HepG2 (cell line): Measurements from ENCODE around the gene MYLK. TPM values are rescaled to one million over a fixed set of nuclear protein-coding genes. Genes with fewer than 3 reads are reported as not detected.

Experiments
- ATAC-seq: fragments of 200-7000 bp; cut with Tn5 transposase; 3 replicates; pipeline ENCODE4 v1.9.1; 2020; ENCODE audit warnings: mild to moderate bottlenecking, moderate library complexity
- BruUV-seq: library from RNA; stranded (reverse); fragments of 400-500 nt; replicated peaks from 2 replicates; lab custom pipeline; 2021; lab: Mats Ljungman, UMichigan
- CTCF ChIA-PET: fragments of 300-600 bp; formaldehyde crosslinking; extraction: SDS; loops from one replicate; lab custom pipeline; 2021; ENCODE audit warnings: low total read pairs, inconsistent platforms, low intra/inter-chr PET ratio; lab: Yijun Ruan, JAX
- POLR2A ChIA-PET: fragments of 350-600 bp; sonication (Branson Sonifier 250); formaldehyde crosslinking; loops from one replicate; lab custom pipeline; 2020; ENCODE audit warnings: antibody characterized with exemption, inconsistent platforms; lab: Yijun Ruan, JAX
- DNase-seq: peaks from one replicate; pipeline ENCODE4 v3.0.0-alpha.2; 2015; ENCODE audit warnings: low spot score
- FAIRE-seq: peaks from 3 replicates; lab custom pipeline; 2011; peaks lifted over from hg19 to GRCh38; lab: Jason Lieb, UNC
- H2AFZ ChIP-seq: one replicate; pipeline ENCODE4 v1.6.1; 2011; ENCODE audit warnings: low read length, inconsistent platforms
- H3K27ac ChIP-seq: fragments of 300-600 bp; 3 replicates; pipeline ENCODE4 v1.8.0; 2011; ENCODE audit warnings: mixed run types, mild to moderate bottlenecking, mixed read lengths, low read length, inconsistent platforms; ENCODE audit not compliant: insufficient read depth; ENCODE audit errors: extremely low read length
- H3K27me3 ChIP-seq, 2 experiments: fragments of 200-600 bp in 1 of 2; 2 replicates in 1 of 2; 3 replicates in 1 of 2; pipeline versions ENCODE4 v1.6.0 to v1.8.0; 2011; ENCODE audit warnings: low read length in 2 of 2, mild to moderate bottlenecking in 2 of 2, moderate library complexity in 2 of 2, inconsistent platforms in 1 of 2; ENCODE audit not compliant: insufficient read depth in 2 of 2, control insufficient read depth in 1 of 2
- H3K36me3 ChIP-seq, 2 experiments: fragments of 200-600 bp in 1 of 2; replicated peaks in 1 of 2; 2 replicates in 1 of 2; 3 replicates in 1 of 2; pipeline versions ENCODE4 v1.5.1 to v1.8.0; 2011; ENCODE audit warnings: low read length in 2 of 2, inconsistent platforms in 1 of 2; ENCODE audit not compliant: insufficient read depth in 2 of 2, control insufficient read depth in 1 of 2
- H3K4me1 ChIP-seq: 2 replicates; pipeline ENCODE4 v1.5.1; 2012; ENCODE audit warnings: low read length, inconsistent platforms; ENCODE audit not compliant: insufficient read depth
- H3K4me2 ChIP-seq: 2 replicates; pipeline ENCODE4 v1.6.0; 2011; ENCODE audit warnings: low read depth, low read length, inconsistent platforms
- H3K4me3 ChIP-seq, 3 experiments: fragments of 200-600 bp in 1 of 3; sonication (generic), shearing (Covaris generic) in 1 of 3; replicated peaks in 1 of 3; 2 replicates each; pipeline ENCODE4 v1.5.1; 2011 to 2016; ENCODE audit warnings: low read length in 3 of 3, inconsistent platforms in 2 of 3, low read depth in 2 of 3, mild to moderate bottlenecking in 2 of 3, control low read depth in 1 of 3, mixed read lengths in 1 of 3; ENCODE audit not compliant: insufficient read depth in 1 of 3
- H3K79me2 ChIP-seq: one replicate; pipeline ENCODE4 v1.6.1; 2011; ENCODE audit warnings: low read length, inconsistent platforms; ENCODE audit not compliant: insufficient read depth
- H3K9ac ChIP-seq: 2 replicates; pipeline ENCODE4 v1.6.0; 2011; ENCODE audit warnings: mild to moderate bottlenecking, low read depth, low read length, inconsistent platforms; ENCODE audit not compliant: insufficient read depth
- H3K9me3 ChIP-seq: 2 replicates; pipeline ENCODE4 v1.5.1; 2012; ENCODE audit warnings: mild to moderate bottlenecking, low read length
- H4K20me1 ChIP-seq: 2 replicates; pipeline ENCODE4 v1.6.0; 2011; ENCODE audit warnings: inconsistent platforms, mild to moderate bottlenecking, low read length, moderate library complexity; ENCODE audit not compliant: insufficient read depth
- CBX1 ChIP-seq: IDR thresholded peaks from one replicate; pipeline ENCODE4 v1.6.1; 2016; ENCODE audit warnings: antibody characterized with exemption, low read depth
- E2F1 ChIP-seq: sonication (generic); formaldehyde crosslinking; IDR thresholded peaks from 2 replicates; pipeline ENCODE4 v1.5.0; 2020; ENCODE audit warnings: missing genetic modification reagents
- FOXJ3 ChIP-seq: sonication (generic); formaldehyde crosslinking; IDR thresholded peaks from 2 replicates; pipeline ENCODE4 v1.4.0; 2020; ENCODE audit warnings: missing genetic modification reagents, mild to moderate bottlenecking, borderline replicate concordance
- FOXO4 ChIP-seq: sonication (generic); formaldehyde crosslinking; conservative IDR thresholded peaks from 2 replicates; pipeline ENCODE4 v1.8.1; 2023; ENCODE audit warnings: missing genetic modification reagents
- ZNF121 ChIP-seq: sonication (generic); formaldehyde crosslinking; IDR thresholded peaks from 2 replicates; pipeline ENCODE4 v1.5.0; 2020; ENCODE audit warnings: mild to moderate bottlenecking, missing genetic modification reagents
- ZNF264 ChIP-seq: sonication (generic); formaldehyde crosslinking; IDR thresholded peaks from 2 replicates; pipeline ENCODE4 v1.4.0; 2020; ENCODE audit warnings: missing genetic modification reagents
- ZNF607 ChIP-seq: sonication (generic); formaldehyde crosslinking; IDR thresholded peaks from 2 replicates; pipeline ENCODE4 v1.5.1; 2020; ENCODE audit warnings: missing genetic modification reagents, mild to moderate bottlenecking, borderline replicate concordance
- WGBS: methylation state at CpG from one replicate; pipeline ENCODE4 v1.1.6; 2017; ENCODE audit warnings: low lambda C conversion rate; 5-methylcytosine and 5-hydroxymethylcytosine counted together
- in situ Hi-C: cut with HindIII; loops from 2 replicates; pipeline ENCODE4 v1.10.0; 2017; ENCODE audit warnings: low pct_unique_long_range_greater_than_20kb; ENCODE audit not compliant: extremely low pct_ligation_motif_present
- intact Hi-C: fragments of 100-400 bp; cut with micrococcal nuclease; formaldehyde crosslinking; loops from one replicate; pipeline ENCODE4 v1.10.0; 2022; ENCODE audit not compliant: unreplicated experiment
- polyA plus RNA-seq, 8 experiments: library from polyadenylated mRNA; depleted of rRNA in 3 of 8; stranded (reverse) in 7 of 8; unstranded in 1 of 8; fragments of >200 nt; fragmentation: Illumina TruSeq in 4 of 8; extraction: Trizol in 4 of 8; gene quantifications; 2 replicates each; pipeline versions ENCODE4 v1.2.1 to v1.2.3, GENCODE V29; 2011 to 2016; ENCODE audit warnings: low read depth in 4 of 8, missing spikeins in 1 of 8, mixed read lengths in 1 of 8; ENCODE audit not compliant: insufficient read depth in 1 of 8
- total RNA-seq, 5 experiments: library from RNA; depleted of rRNA; stranded (reverse); fragments of >200 nt; fragmentation: Illumina TruSeq; extraction: Trizol; gene quantifications; 2 replicates each; pipeline ENCODE4 v1.2.3, GENCODE V29; 2016; ENCODE audit warnings: low read depth in 1 of 5
- TF ChIP-seq, protein P1 (sequence below): sonication (generic); formaldehyde crosslinking; IDR thresholded peaks from 2 replicates; pipeline ENCODE4 v1.4.0; 2020; ENCODE audit warnings: missing genetic modification reagents

Gene MYLK
- total and polyA plus RNA-seq, 2 of the 13 experiments (the other 11 are each of a cell fraction or from before 2014, with no cell fraction given), result 10.6 to 34.9 TPM

GRCh38 chr3:123837858-123838257 lies 46.3 kb downstream of the MYLK start (continued):
- TF ChIP-seq, protein P1, sequence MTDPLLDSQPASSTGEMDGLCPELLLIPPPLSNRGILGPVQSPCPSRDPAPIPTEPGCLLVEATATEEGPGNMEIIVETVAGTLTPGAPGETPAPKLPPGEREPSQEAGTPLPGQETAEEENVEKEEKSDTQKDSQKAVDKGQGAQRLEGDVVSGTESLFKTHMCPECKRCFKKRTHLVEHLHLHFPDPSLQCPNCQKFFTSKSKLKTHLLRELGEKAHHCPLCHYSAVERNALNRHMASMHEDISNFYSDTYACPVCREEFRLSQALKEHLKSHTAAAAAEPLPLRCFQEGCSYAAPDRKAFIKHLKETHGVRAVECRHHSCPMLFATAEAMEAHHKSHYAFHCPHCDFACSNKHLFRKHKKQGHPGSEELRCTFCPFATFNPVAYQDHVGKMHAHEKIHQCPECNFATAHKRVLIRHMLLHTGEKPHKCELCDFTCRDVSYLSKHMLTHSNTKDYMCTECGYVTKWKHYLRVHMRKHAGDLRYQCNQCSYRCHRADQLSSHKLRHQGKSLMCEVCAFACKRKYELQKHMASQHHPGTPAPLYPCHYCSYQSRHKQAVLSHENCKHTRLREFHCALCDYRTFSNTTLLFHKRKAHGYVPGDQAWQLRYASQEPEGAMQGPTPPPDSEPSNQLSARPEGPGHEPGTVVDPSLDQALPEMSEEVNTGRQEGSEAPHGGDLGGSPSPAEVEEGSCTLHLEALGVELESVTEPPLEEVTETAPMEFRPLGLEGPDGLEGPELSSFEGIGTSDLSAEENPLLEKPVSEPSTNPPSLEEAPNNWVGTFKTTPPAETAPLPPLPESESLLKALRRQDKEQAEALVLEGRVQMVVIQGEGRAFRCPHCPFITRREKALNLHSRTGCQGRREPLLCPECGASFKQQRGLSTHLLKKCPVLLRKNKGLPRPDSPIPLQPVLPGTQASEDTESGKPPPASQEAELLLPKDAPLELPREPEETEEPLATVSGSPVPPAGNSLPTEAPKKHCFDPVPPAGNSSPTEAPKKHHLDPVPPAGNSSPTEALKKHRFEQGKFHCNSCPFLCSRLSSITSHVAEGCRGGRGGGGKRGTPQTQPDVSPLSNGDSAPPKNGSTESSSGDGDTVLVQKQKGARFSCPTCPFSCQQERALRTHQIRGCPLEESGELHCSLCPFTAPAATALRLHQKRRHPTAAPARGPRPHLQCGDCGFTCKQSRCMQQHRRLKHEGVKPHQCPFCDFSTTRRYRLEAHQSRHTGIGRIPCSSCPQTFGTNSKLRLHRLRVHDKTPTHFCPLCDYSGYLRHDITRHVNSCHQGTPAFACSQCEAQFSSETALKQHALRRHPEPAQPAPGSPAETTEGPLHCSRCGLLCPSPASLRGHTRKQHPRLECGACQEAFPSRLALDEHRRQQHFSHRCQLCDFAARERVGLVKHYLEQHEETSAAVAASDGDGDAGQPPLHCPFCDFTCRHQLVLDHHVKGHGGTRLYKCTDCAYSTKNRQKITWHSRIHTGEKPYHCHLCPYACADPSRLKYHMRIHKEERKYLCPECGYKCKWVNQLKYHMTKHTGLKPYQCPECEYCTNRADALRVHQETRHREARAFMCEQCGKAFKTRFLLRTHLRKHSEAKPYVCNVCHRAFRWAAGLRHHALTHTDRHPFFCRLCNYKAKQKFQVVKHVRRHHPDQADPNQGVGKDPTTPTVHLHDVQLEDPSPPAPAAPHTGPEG, result no peak
- no peak for TF ChIP-seq ZNF121 (CRISPR knock-in tag)
- TF ChIP-seq FOXJ3 (CRISPR knock-in tag), result no peak
- no peak for TF ChIP-seq E2F1 (CRISPR knock-in tag)

DNA sequence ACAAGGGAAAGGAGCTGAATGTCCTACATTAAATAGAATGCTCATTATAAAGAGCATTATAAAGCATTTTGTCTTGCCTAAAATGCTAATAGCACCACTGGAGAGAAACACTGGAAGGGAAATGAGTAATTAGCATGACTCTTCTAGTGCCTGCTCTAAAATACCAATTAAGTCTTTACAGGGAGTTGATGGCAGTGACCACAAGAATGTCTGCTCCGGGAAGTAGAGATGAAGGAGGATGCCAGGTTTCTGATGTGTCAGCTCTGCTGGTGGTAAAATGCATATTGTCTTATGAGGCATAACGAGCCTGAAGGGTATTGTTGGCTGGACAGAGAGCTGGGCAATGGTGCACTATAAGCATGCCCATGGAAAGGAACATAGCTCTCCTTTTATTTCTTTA lies 49.5 kb downstream of the MYLK start:
- no peak overlapping the region for H3K4me2 ChIP-seq
- no peaks in the 10 kb centered on the region for H4K20me1 ChIP-seq
- no peaks in the 10 kb centered on the region for H3K79me2 ChIP-seq
- DNase-seq, result no peak
- CTCF ChIA-PET, result no interaction called here
- TF ChIP-seq ZNF607 (CRISPR knock-in tag) (no peak), ZNF264 (CRISPR knock-in tag) (no peak), CBX1 (no peak), FOXO4 (CRISPR knock-in tag) (no peak)
- POLR2A ChIA-PET, result no interaction called here
- no peak for FAIRE-seq
- no peak overlapping the region for H3K27ac ChIP-seq
- no peak overlapping the region for H3K4me3 ChIP-seq
- WGBS, result 37% methylated on average over 2 of the region's 2 CpGs
- no peak overlapping the region for H2AFZ ChIP-seq
- intact Hi-C loops, result no loop called here
- ATAC-seq, result no peak
- H3K27me3 ChIP-seq, result no peaks in the 10 kb centered on the region; a peak in 1 of 5 replicates
- no peaks in the 10 kb centered on the region for H3K4me1 ChIP-seq
- in situ Hi-C loops, result no loop called here
- H3K9me3 ChIP-seq, result no peaks in the 10 kb centered on the region
- no peaks in the 10 kb centered on the region for H3K36me3 ChIP-seq
- no TSS peak for BruUV-seq
- no peak overlapping the region for H3K9ac ChIP-seq
